ENCODE data around the gene MYO1D.

The MYO1D gene

GRCh38 chr17:32757963-32758362 lies 119.0 kb downstream of the MYO1D start:
- in situ Hi-C loops (cut with MboI; ENCODE audit: low pct_unique_long_range_greater_than_20kb, low sequenced_read_pairs, unreplicated experiment): loop anchor here (10.0 kb wide), 2 partner anchors 103 to 283 kb away; no protein-coding TSS in a partner anchor

GRCh38 chr17:32756696-32757095 lies 120.2 kb downstream of the MYO1D start:
- no peak for TF ChIP-seq CTCF (IDR thresholded peaks at IDR 0.05; ENCODE audit: extremely low read depth, insufficient read depth, missing control alignments)
- in situ Hi-C loops (cut with MboI; ENCODE audit: low pct_unique_long_range_greater_than_20kb, low sequenced_read_pairs, unreplicated experiment): loop anchor here (10.0 kb wide), 2 partner anchors 102 to 282 kb away; no protein-coding TSS in a partner anchor
- DNase-seq (ENCODE audit: low spot score): no peak

More at GRCh38 chr17:32757963-32758362, 119.0 kb downstream of the MYO1D start:
- TF ChIP-seq CTCF (IDR thresholded peaks at IDR 0.05; ENCODE audit: extremely low read depth, insufficient read depth, missing control alignments): no peak
- no peak for DNase-seq (ENCODE audit: low spot score)

- peak; percentile 38 for TF ChIP-seq CTCF (IDR thresholded peaks at IDR 0.05; ENCODE audit: extremely low read depth, insufficient read depth, missing control alignments)
- peak; percentile 46 for DNase-seq (ENCODE audit: low spot score)
- in situ Hi-C loops (cut with MboI; ENCODE audit: low pct_unique_long_range_greater_than_20kb, low sequenced_read_pairs, unreplicated experiment): loop anchor here (10.0 kb wide), 2 partner anchors 100 to 280 kb away; no protein-coding TSS in a partner anchor
Observed at GRCh38 chr17:32755045-32755805, 121.7 kb downstream of the MYO1D start.

- DNase-seq (ENCODE audit: low spot score): no peak
- in situ Hi-C loops (cut with MboI; ENCODE audit: low pct_unique_long_range_greater_than_20kb, low sequenced_read_pairs, unreplicated experiment): loop anchor here (10.0 kb wide), 2 partner anchors 98 to 278 kb away; no protein-coding TSS in a partner anchor
- TF ChIP-seq CTCF (IDR thresholded peaks at IDR 0.05; ENCODE audit: extremely low read depth, insufficient read depth, missing control alignments): no peak
Observed at GRCh38 chr17:32752934-32753333, 124.0 kb downstream of the MYO1D start.

GRCh38 chr17:32747856-32748255 lies 129.1 kb downstream of the MYO1D start:
- no peak for TF ChIP-seq CTCF (IDR thresholded peaks at IDR 0.05; ENCODE audit: extremely low read depth, insufficient read depth, missing control alignments)
- in situ Hi-C loops (cut with MboI; ENCODE audit: low pct_unique_long_range_greater_than_20kb, low sequenced_read_pairs, unreplicated experiment): no loop called here
- DNase-seq (ENCODE audit: low spot score): no peak

GRCh38 chr17:32746698-32747097 lies 130.2 kb downstream of the MYO1D start:
- no peak for TF ChIP-seq CTCF (IDR thresholded peaks at IDR 0.05; ENCODE audit: extremely low read depth, insufficient read depth, missing control alignments)
- in situ Hi-C loops (cut with MboI; ENCODE audit: low pct_unique_long_range_greater_than_20kb, low sequenced_read_pairs, unreplicated experiment): no loop called here
- DNase-seq (ENCODE audit: low spot score): no peak

Data from GM13977 (cell line).